SK-N-SH (cell line): ENCODE results near the gene ASIP. TPM values are rescaled to one million over a fixed set of nuclear protein-coding genes. Genes with fewer than 3 reads are reported as not detected.
"Not testable (repeated sequence)": the region's sequence is repeated elsewhere in the genome, so short reads cannot be mapped to it uniquely, and the experiment has no call there.

Experiments
- CTCF ChIA-PET: fragments of 300-600, 350-600 bp; formaldehyde crosslinking; extraction: SDS; loops from one replicate; lab custom pipeline; 2021; lab: Yijun Ruan, JAX
- POLR2A ChIA-PET: fragments of 350-600 bp; sonication (Branson Sonifier 250); formaldehyde crosslinking; extraction: SDS; loops from one replicate; lab custom pipeline; 2020; ENCODE audit warnings: antibody characterized with exemption, inconsistent platforms; lab: Yijun Ruan, JAX
- DNase-seq: peaks from one replicate; pipeline ENCODE4 v3.0.0; 2012
- H2AFZ ChIP-seq: fragments of 200-600 bp; sonication (generic); 2 replicates; pipeline ENCODE4 v1.8.1; 2016; ENCODE audit warnings: antibody characterized with exemption, mild to moderate bottlenecking, low read depth
- H3F3A ChIP-seq: fragments of 200-600 bp; sonication (generic); replicated peaks from 2 replicates; pipeline ENCODE3; 2016; ENCODE audit warnings: antibody characterized with exemption, mild to moderate bottlenecking; ENCODE audit not compliant: insufficient read depth
- H3K27ac ChIP-seq, 2 experiments: fragments of 200-500 bp in 1 of 2; fragments of 200-600 bp in 1 of 2; sonication (Bioruptor generic) in 1 of 2; sonication (generic), shearing (Covaris generic) in 1 of 2; 2 replicates each; pipeline versions ENCODE4 v1.5.1 to v1.6.1; 2014 to 2016; ENCODE audit warnings: low read depth in 2 of 2, inconsistent platforms in 1 of 2, low read length in 1 of 2, mild to moderate bottlenecking in 1 of 2, mixed read lengths in 1 of 2
- H3K27me3 ChIP-seq: fragments of 200-600 bp; sonication (generic), shearing (Covaris generic); 2 replicates; pipeline ENCODE4 v1.6.1; 2016; ENCODE audit warnings: mixed run types; ENCODE audit not compliant: insufficient read depth
- H3K36me3 ChIP-seq, 2 experiments: fragments of 200-500 bp in 1 of 2; fragments of 200-600 bp in 1 of 2; sonication (Bioruptor generic) in 1 of 2; sonication (generic) in 1 of 2; replicated peaks in 1 of 2; 2 replicates each; pipeline versions ENCODE3 to v1.5.1; 2014 to 2016; ENCODE audit warnings: low read length in 1 of 2, mild to moderate bottlenecking in 1 of 2; ENCODE audit not compliant: insufficient read depth in 2 of 2, control insufficient read depth in 1 of 2
- H3K4me1 ChIP-seq, 2 experiments: fragments of 200-500 bp in 1 of 2; fragments of 200-600 bp in 1 of 2; sonication (Bioruptor generic) in 1 of 2; sonication (generic), shearing (Covaris generic) in 1 of 2; 2 replicates each; pipeline versions ENCODE4 v1.5.1 to v1.6.1; 2014 to 2016; ENCODE audit warnings: low read depth in 1 of 2, low read length in 1 of 2, mixed run types in 1 of 2; ENCODE audit not compliant: insufficient read depth in 2 of 2, control insufficient read depth in 1 of 2
- H3K4me2 ChIP-seq: fragments of 200-600 bp; sonication (generic), shearing (Covaris generic); 2 replicates; pipeline ENCODE4 v1.6.1; 2017; ENCODE audit warnings: mixed run types
- H3K4me3 ChIP-seq, 2 experiments: fragments of 200-500 bp in 1 of 2; fragments of 200-600 bp in 1 of 2; sonication (Bioruptor generic) in 1 of 2; sonication (generic), shearing (Covaris generic) in 1 of 2; 2 replicates each; pipeline versions ENCODE4 v1.5.1 to v1.8.1; 2014 to 2016; ENCODE audit warnings: low read depth in 2 of 2, inconsistent platforms in 1 of 2, low read length in 1 of 2, mild to moderate bottlenecking in 1 of 2, mixed read lengths in 1 of 2, moderate library complexity in 1 of 2
- H3K79me2 ChIP-seq: fragments of 200-600 bp; sonication (generic); 2 replicates; pipeline ENCODE4 v1.8.1; 2017; ENCODE audit warnings: mild to moderate bottlenecking; ENCODE audit not compliant: insufficient read depth
- H3K9ac ChIP-seq: fragments of 200-600 bp; sonication (generic); 2 replicates; pipeline ENCODE4 v1.6.1; 2017; ENCODE audit warnings: mixed run types
- H3K9me2 ChIP-seq: fragments of 200-600 bp; sonication (generic); 2 replicates; pipeline ENCODE4 v1.6.1; 2017; ENCODE audit warnings: mixed run types
- H3K9me3 ChIP-seq: fragments of 200-600 bp; sonication (generic); 2 replicates; pipeline ENCODE4 v1.6.1; 2017; ENCODE audit warnings: mixed run types, mild to moderate bottlenecking, moderate library complexity
- H4K20me1 ChIP-seq: fragments of 200-600 bp; sonication (generic); 2 replicates; pipeline ENCODE4 v1.6.1; 2017; ENCODE audit warnings: mild to moderate bottlenecking, mixed run types; ENCODE audit not compliant: insufficient read depth
- CTCF ChIP-seq: fragments of 200-600 bp; sonication (generic); IDR thresholded peaks from 2 replicates; pipeline ENCODE4 v1.6.1; 2017; ENCODE audit warnings: antibody characterized with exemption, mild to moderate bottlenecking, moderate library complexity
- ELF1 ChIP-seq: IDR thresholded peaks from 2 replicates; pipeline ENCODE4 v1.4.0; 2012
- EP300 ChIP-seq, 2 experiments: IDR thresholded peaks; 2 replicates each; pipeline versions ENCODE4 v1.4.0 to v1.6.1; 2012; ENCODE audit warnings: borderline replicate concordance in 1 of 2, low read depth in 1 of 2, low read length in 1 of 2
- FOXM1 ChIP-seq: IDR thresholded peaks from 2 replicates; pipeline ENCODE4 v1.4.0; 2012; ENCODE audit warnings: low read depth, mild to moderate bottlenecking
- GABPA ChIP-seq: IDR thresholded peaks from 2 replicates; pipeline ENCODE4 v1.4.0; 2012; ENCODE audit warnings: low read depth, mild to moderate bottlenecking
- GATA2 ChIP-seq: sonication (generic); formaldehyde crosslinking; IDR thresholded peaks from 2 replicates; pipeline ENCODE4 v1.5.0; 2020; ENCODE audit warnings: mild to moderate bottlenecking, missing genetic modification reagents
- MXI1 ChIP-seq: IDR thresholded peaks from 2 replicates; pipeline ENCODE4 v1.6.1; 2012; ENCODE audit warnings: mild to moderate bottlenecking, low read depth, low read length, improper control_type of control experiment
- NRF1 ChIP-seq: IDR thresholded peaks from 2 replicates; pipeline ENCODE4 v1.6.1; 2012; ENCODE audit warnings: low read depth, mild to moderate bottlenecking, low read length
- PBX3 ChIP-seq: IDR thresholded peaks from 2 replicates; pipeline ENCODE4; 2012
- POLR2AphosphoS5 ChIP-seq: IDR thresholded peaks from 2 replicates; pipeline ENCODE4 v1.6.1; 2012; ENCODE audit warnings: low read depth, low read length
- RXRA ChIP-seq: IDR thresholded peaks from 2 replicates; pipeline ENCODE4 v1.4.0; 2012; ENCODE audit warnings: low read depth, mild to moderate bottlenecking, borderline replicate concordance
- TAF1 ChIP-seq: IDR thresholded peaks from 2 replicates; pipeline ENCODE4 v1.6.1; 2012; ENCODE audit warnings: low read depth, mild to moderate bottlenecking, low read length, moderate library complexity, borderline replicate concordance
- TCF12 ChIP-seq: IDR thresholded peaks from 2 replicates; pipeline ENCODE4 v1.4.0; 2012
- USF1 ChIP-seq: IDR thresholded peaks from 2 replicates; pipeline ENCODE4 v1.4.0; 2012; ENCODE audit warnings: low read depth, borderline replicate concordance
- YY1 ChIP-seq: IDR thresholded peaks from 2 replicates; pipeline ENCODE4 v1.4.0; 2012; ENCODE audit warnings: low read depth, mild to moderate bottlenecking
- WGBS: methylation state at CpG from one replicate; pipeline ENCODE4 v1.1.6; 2017; ENCODE audit warnings: low lambda C conversion rate; 5-methylcytosine and 5-hydroxymethylcytosine counted together
- polyA plus RNA-seq, 3 experiments: library from polyadenylated mRNA; depleted of rRNA; stranded (reverse); fragments of >200 nt; gene quantifications; 2 replicates each; pipeline ENCODE4 v1.2.3, GENCODE V29; 2012

The ASIP gene
- polyA plus RNA-seq, 1 of the 3 experiments (the other 2 are of a cell fraction): 0.15 TPM

GRCh38 chr20:34262488-34263288 lies 21.5 kb downstream of the ASIP start (continued):
- TF ChIP-seq EP300 (IDR thresholded peaks at IDR 0.05; ENCODE audit: borderline replicate concordance in 1 of 2, low read depth in 1 of 2, low read length in 1 of 2) (no peak), RXRA (no peak), MXI1 (no peak), USF1 (no peak)

GRCh38 chr20:34263468-34263867 lies 22.2 kb downstream of the ASIP start:
- H3K79me2 ChIP-seq, H3K4me3 ChIP-seq, POLR2A ChIA-PET, H2AFZ ChIP-seq, DNase-seq, H3K9ac ChIP-seq, H3K27ac ChIP-seq, H3K27me3 ChIP-seq, H3K4me2 ChIP-seq, H4K20me1 ChIP-seq, H3F3A ChIP-seq, H3K4me1 ChIP-seq, H3K9me2 ChIP-seq, H3K9me3 ChIP-seq, H3K36me3 ChIP-seq: not testable (repeated sequence)
- CTCF ChIA-PET: interaction anchor here (2.1 kb wide), 1 partner anchor 49 kb away, joined by 6 read pairs; no protein-coding TSS in a partner anchor
- WGBS: 98% methylated on average over 8 of the region's 8 CpGs

- TF ChIP-seq NRF1: no peak
- Histone ChIP-seq H3K9ac (no peak overlapping the region), H3K9me3 (no peaks in the 10 kb centered on the region), H3K36me3 (no peaks in the 10 kb centered on the region), H3K9me2 (no peaks in the 10 kb centered on the region), H3K79me2 (no peaks in the 10 kb centered on the region), H3K4me1 (no peaks in the 10 kb centered on the region), H4K20me1 (no peaks in the 10 kb centered on the region), H3F3A (peaks cover 2% of the 10 kb centered on the region), H3K4me2 (no peak overlapping the region), H3K27me3 (no peaks in the 10 kb centered on the region), H3K27ac (no peak overlapping the region), H2AFZ (no peak overlapping the region), H3K4me3 (no peak overlapping the region)
- CTCF ChIA-PET: interaction anchor here (2.1 kb wide), 1 partner anchor 49 kb away, joined by 6 read pairs; no protein-coding TSS in a partner anchor
- POLR2A ChIA-PET: no interaction called here
- no peak for DNase-seq
- over 99% methylated on average over 5 of the region's 5 CpGs for WGBS
Measured at GRCh38 chr20:34264141-34264540, 22.9 kb downstream of the ASIP start.

GRCh38 chr20:34268145-34268544 lies 26.9 kb downstream of the ASIP start:
- CTCF ChIA-PET: no interaction called here
- TF ChIP-seq ELF1 (no peak), TAF1 (no peak), YY1 (no peak), GATA2 (CRISPR knock-in tag) (no peak), EP300 (IDR thresholded peaks at IDR 0.05; ENCODE audit: borderline replicate concordance in 1 of 2, low read depth in 1 of 2, low read length in 1 of 2) (no peak), RXRA (no peak), CTCF (no peak), PBX3 (no peak), MXI1 (no peak), GABPA (no peak), TCF12 (no peak), FOXM1 (no peak), POLR2AphosphoS5 (no peak)

More at GRCh38 chr20:34268145-34268544, 26.9 kb downstream of the ASIP start:
- no peak for DNase-seq
- Histone ChIP-seq H3K4me3 (no peak overlapping the region), H3K27me3 (no peaks in the 10 kb centered on the region), H3K36me3 (peaks cover 0 to 5% of the 10 kb centered on the region in 2 experiments), H3K4me2 (no peak overlapping the region), H3K4me1 (no peaks in the 10 kb centered on the region), H3K9ac (no peak overlapping the region), H4K20me1 (no peaks in the 10 kb centered on the region), H3K9me2 (no peaks in the 10 kb centered on the region), H2AFZ (no peak overlapping the region), H3F3A (peaks cover 2% of the 10 kb centered on the region), H3K79me2 (no peaks in the 10 kb centered on the region), H3K27ac (no peak overlapping the region), H3K9me3 (no peaks in the 10 kb centered on the region)
- POLR2A ChIA-PET: no interaction called here
- 99% methylated on average over 12 of the region's 12 CpGs for WGBS
